ENCODE data around the gene HSPA2. TPM values are rescaled to one million over a fixed set of nuclear protein-coding genes. Genes with fewer than 3 reads are reported as not detected.

The HSPA2 gene
- total and polyA plus RNA-seq, 2 experiments from 2014 or later = 0.93 to 2.9 TPM

- TF ChIP-seq EZH2 (IDR thresholded peaks at IDR 0.05; ENCODE audit: borderline replicate concordance) (no peak), EZH2phosphoT487 (IDR thresholded peaks at IDR 0.05; ENCODE audit: low read depth, severe bottlenecking, unreplicated experiment) (no peak)
- WGBS (ENCODE audit: low lambda C conversion rate, missing lambda C conversion rate) = 95% methylated on average over 9 of the region's 9 CpGs
- H3K4me1 ChIP-seq (ENCODE audit: insufficient read depth) = no peaks in the 10 kb centered on the region
- H2AFZ ChIP-seq = no peak overlapping the region
- DNase-seq (ENCODE audit: low spot score) = no peak
- H3K36me3 ChIP-seq (replicated peaks; ENCODE audit: insufficient read depth, low read depth) = no peaks in the 10 kb centered on the region
- peaks cover 34% of the 10 kb centered on the region for H4K20me1 ChIP-seq (ENCODE audit: insufficient read depth, poor library complexity, severe bottlenecking)
- H3K27me3 ChIP-seq = no peaks in the 10 kb centered on the region
- H3K9me2 ChIP-seq (replicated peaks; ENCODE audit: insufficient read depth) = no peaks in the 10 kb centered on the region
- no peak overlapping the region for H3K4me3 ChIP-seq
- H3K27ac ChIP-seq = no peak overlapping the region
- H3K9me3 ChIP-seq (ENCODE audit: low read depth) = no peaks in the 10 kb centered on the region
- no peak overlapping the region for H3K4me2 ChIP-seq
- peaks cover 66% of the 10 kb centered on the region for H3K79me2 ChIP-seq
These were observed 17.8 kb upstream of the HSPA2 start for GRCh38 chr14:64522591-64523355.

- no peaks in the 10 kb centered on the region for H3K9me3 ChIP-seq (ENCODE audit: low read depth)
- H3K9me2 ChIP-seq (replicated peaks; ENCODE audit: insufficient read depth) = no peaks in the 10 kb centered on the region
- no peaks in the 10 kb centered on the region for H3K36me3 ChIP-seq (replicated peaks; ENCODE audit: insufficient read depth, low read depth)
- H2AFZ ChIP-seq = no peak overlapping the region
- H3K27ac ChIP-seq = no peak overlapping the region
- no peaks in the 10 kb centered on the region for H3K27me3 ChIP-seq
- no peaks in the 10 kb centered on the region for H3K4me1 ChIP-seq (ENCODE audit: insufficient read depth)
- TF ChIP-seq CTCF (IDR thresholded peaks at IDR 0.05; ENCODE audit: poor library complexity) (no peak), EZH2phosphoT487 (IDR thresholded peaks at IDR 0.05; ENCODE audit: low read depth, severe bottlenecking, unreplicated experiment) (no peak), EZH2 (IDR thresholded peaks at IDR 0.05; ENCODE audit: borderline replicate concordance) (no peak)
- 98% methylated on average over 2 of the region's 2 CpGs for WGBS (ENCODE audit: low lambda C conversion rate, missing lambda C conversion rate)
- no peak overlapping the region for H3K4me3 ChIP-seq
- peaks cover 12% of the 10 kb centered on the region for H4K20me1 ChIP-seq (ENCODE audit: insufficient read depth, poor library complexity, severe bottlenecking)
- H3K4me2 ChIP-seq = no peak overlapping the region
- H3K79me2 ChIP-seq = peaks cover 40% of the 10 kb centered on the region
- DNase-seq (ENCODE audit: low spot score) = no peak
These were observed 15.2 kb upstream of the HSPA2 start for GRCh38 chr14:64525354-64525753.

DNA sequence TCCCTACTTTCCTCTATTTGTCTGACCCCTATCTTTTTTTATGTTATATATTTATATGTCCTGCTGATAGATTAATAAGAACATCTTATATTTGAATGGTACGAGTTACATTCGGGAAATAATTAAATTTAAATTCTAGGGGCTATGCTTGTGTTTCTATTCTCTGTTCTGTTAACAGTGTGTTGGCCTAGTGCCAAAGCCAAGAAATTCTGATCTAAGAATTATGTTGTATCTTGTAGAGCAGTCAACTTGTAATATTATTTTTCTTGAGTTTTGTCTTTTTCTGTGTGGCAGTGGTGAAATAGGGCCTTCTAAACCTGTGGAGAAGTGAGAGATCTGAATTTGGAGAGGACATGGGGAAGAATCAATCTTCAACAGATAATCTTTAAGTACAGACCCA is 9.0 kb upstream of the HSPA2 start:
- Histone ChIP-seq H3K27me3 (no peaks in the 10 kb centered on the region), H2AFZ (no peak overlapping the region), H3K9me2 (replicated peaks; ENCODE audit: insufficient read depth) (no peaks in the 10 kb centered on the region), H3K27ac (no peak overlapping the region), H3K79me2 (no peaks in the 10 kb centered on the region), H3K36me3 (replicated peaks; ENCODE audit: insufficient read depth, low read depth) (no peaks in the 10 kb centered on the region), H3K4me3 (no peak overlapping the region), H3K4me1 (ENCODE audit: insufficient read depth) (no peaks in the 10 kb centered on the region), H3K4me2 (no peak overlapping the region), H3K9me3 (ENCODE audit: low read depth) (no peaks in the 10 kb centered on the region), H4K20me1 (ENCODE audit: insufficient read depth, poor library complexity, severe bottlenecking) (no peaks in the 10 kb centered on the region)
- DNase-seq (ENCODE audit: low spot score) = no peak
- WGBS (ENCODE audit: low lambda C conversion rate, missing lambda C conversion rate) = 83% methylated on average over 2 of the region's 2 CpGs
- TF ChIP-seq EZH2 (IDR thresholded peaks at IDR 0.05; ENCODE audit: borderline replicate concordance) (no peak), EZH2phosphoT487 (IDR thresholded peaks at IDR 0.05; ENCODE audit: low read depth, severe bottlenecking, unreplicated experiment) (no peak), CTCF (IDR thresholded peaks at IDR 0.05; ENCODE audit: poor library complexity) (no peak)

- no peaks in the 10 kb centered on the region for H4K20me1 ChIP-seq (ENCODE audit: insufficient read depth, poor library complexity, severe bottlenecking)
- H3K9me2 ChIP-seq (replicated peaks; ENCODE audit: insufficient read depth) = no peaks in the 10 kb centered on the region
- H3K9me3 ChIP-seq (ENCODE audit: low read depth) = no peaks in the 10 kb centered on the region
- peaks cover 6% of the 10 kb centered on the region for H3K4me1 ChIP-seq (ENCODE audit: insufficient read depth)
- no peak overlapping the region for H3K4me3 ChIP-seq
- no peaks in the 10 kb centered on the region for H3K36me3 ChIP-seq (replicated peaks; ENCODE audit: insufficient read depth, low read depth)
- 84% methylated on average over 4 of the region's 4 CpGs for WGBS (ENCODE audit: low lambda C conversion rate, missing lambda C conversion rate)
- no peaks in the 10 kb centered on the region for H3K79me2 ChIP-seq
- DNase-seq (ENCODE audit: low spot score) = no peak
- TF ChIP-seq EZH2phosphoT487 (IDR thresholded peaks at IDR 0.05; ENCODE audit: low read depth, severe bottlenecking, unreplicated experiment) = no peak
- no peak for TF ChIP-seq EZH2 (IDR thresholded peaks at IDR 0.05; ENCODE audit: borderline replicate concordance)
- TF ChIP-seq CTCF (IDR thresholded peaks at IDR 0.05; ENCODE audit: poor library complexity) = no peak
- no peak overlapping the region for H3K4me2 ChIP-seq
- H3K27me3 ChIP-seq = no peaks in the 10 kb centered on the region
- H3K27ac ChIP-seq = no peak overlapping the region
- no peak overlapping the region for H2AFZ ChIP-seq
These were observed 3.9 kb upstream of the HSPA2 start for GRCh38 chr14:64536488-64537245.
